ENCODE results near the gene CBL.
"Not testable (repeated sequence)": the region's sequence is repeated elsewhere in the genome, so short reads cannot be mapped to it uniquely, and the experiment has no call there.

Gene CBL
- total RNA-seq, result 73.1 to 161 reads per million in 2 experiments

DNA sequence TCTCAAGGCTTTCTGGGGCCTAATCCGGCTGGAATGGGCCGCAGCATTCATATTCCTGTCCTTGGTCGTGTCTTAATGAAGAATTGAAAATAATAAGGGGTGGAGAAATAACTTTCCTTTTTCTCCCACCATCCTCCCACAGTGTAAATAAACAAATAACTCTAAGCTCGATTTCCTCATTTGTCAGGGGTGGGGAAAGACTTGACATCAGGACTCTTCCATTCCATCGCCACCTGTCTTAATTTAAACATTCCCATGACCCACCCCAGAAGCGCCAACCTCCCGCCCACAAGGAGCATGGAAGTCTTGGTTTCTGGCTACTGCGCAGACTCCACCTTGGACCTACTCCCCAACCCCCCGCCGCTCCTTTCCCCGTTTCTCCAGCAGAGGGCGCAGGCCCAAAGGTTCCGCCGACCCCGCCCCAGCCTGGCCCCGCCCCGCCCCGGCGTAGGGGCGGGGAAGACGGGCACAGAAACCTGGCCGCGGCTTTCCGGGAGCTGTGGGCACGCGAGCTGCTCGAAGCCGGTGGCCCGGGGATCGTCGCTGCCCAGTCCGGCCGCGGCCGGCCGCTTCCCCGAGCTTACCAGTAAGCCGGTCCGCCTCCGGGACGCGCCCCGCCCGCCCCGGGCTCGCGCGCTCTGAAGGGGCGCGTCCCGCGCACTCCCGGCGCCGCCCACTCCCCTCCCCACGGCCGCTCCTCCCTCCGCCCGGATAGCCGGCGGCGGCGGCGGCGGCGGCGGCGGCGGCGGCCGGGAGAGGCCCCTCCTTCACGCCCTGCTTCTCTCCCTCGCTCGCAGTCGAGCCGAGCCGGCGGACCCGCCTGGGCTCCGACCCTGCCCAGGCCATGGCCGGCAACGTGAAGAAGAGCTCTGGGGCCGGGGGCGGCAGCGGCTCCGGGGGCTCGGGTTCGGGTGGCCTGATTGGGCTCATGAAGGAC, at the start of gene CBL:
Gene CBL, plus strand, starts transcription at position 766 of the 937 bp plus-strand sequence. Its CDS starts 79 bp downstream, at position 845.
- peak; percentile 96 for DNase-seq (ENCODE audit: low read depth)

DNA sequence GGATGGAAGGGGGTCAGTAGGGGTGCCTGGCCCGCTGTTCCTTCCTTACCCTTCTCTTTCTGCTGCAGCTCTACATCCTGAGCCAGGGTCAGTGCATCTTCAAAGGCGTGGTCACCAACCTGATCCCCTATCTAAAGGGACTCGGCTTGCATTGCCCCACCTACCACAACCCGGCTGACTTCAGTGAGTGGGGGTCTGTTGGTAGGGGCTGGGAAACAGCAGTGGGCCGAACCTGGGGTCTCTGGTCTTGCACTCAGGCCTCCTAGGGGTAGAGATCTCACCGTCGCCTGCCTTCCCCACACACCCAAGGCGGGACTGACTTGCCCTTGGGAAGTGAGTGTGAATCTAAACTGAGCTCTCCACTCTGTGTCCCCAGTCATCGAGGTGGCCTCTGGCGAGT, 49.6 kb upstream of the CBL start:
- no peak for DNase-seq (ENCODE audit: low read depth)

DNA sequence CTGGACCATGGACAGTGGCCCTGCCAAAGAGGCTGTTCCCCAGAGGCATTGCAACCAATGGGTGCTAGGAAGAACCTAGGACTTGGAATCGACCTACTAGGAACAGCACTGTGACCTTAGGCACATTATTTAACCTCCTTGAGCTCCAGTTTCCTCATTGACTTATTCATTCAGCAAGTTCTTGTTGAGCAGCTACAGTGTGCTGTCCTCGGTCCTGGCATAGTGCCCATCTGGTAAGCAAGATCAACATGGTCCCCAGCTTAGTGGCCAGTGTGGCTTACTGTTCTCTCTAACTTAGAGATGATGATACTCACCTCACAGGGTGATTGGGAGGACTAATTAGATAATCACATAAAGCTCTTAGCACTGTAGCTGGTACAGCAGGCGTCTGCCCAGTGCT, 49.1 kb upstream of the CBL start:
- no peak for DNase-seq (ENCODE audit: low read depth)

DNA sequence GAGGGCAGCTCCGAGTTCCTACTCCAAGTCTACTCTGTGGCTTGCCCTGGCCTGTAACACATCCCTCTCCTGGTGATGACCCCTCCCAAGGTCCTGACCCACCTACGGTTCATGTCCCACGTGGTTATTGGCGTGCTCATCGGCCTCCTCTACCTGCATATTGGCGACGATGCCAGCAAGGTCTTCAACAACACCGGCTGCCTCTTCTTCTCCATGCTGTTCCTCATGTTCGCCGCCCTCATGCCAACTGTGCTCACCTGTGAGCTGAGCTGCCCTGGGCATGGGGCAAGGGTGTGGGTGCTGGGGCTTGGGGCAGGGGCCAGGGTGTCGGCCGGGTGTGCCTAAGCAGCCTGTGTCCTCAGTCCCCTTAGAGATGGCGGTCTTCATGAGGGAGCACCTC, 47.7 kb upstream of the CBL start:
- DNase-seq (ENCODE audit: low read depth), result no peak

DNA sequence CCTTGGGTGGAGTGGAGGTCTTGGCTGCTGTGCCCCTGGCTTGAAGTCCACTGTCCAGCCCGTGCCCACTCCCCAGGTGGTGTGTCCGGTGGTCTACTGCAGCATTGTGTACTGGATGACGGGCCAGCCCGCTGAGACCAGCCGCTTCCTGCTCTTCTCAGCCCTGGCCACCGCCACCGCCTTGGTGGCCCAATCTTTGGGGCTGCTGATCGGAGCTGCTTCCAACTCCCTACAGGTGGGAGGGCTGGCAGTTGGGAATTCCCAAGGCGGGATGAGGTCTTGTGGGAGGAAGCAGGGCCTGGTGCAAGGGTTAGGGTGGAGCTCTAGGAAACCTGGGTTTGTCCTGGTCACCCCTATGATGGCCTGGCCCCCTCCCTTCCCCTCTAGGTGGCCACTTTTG, 46.0 kb upstream of the CBL start:
- no peak for DNase-seq (ENCODE audit: low read depth)

DNA sequence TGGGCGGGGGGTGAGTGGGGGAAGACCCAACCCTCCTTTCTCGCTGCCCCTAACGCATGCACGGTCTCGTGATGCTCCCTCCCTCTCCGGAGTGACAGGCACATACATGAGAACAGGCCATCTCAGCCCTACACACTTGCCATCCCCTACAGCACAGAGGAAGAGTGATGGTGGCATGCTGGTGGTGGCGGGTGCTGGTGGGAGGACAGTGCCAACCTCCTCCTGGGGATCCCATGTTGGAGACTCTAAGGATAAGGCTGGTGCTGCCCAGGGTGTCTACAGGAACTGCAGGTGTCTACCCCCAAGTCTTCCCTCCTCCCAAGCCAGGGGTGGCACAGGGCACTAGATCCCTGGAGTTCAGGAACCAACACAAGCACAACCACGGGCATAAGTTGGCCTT, 44.3 kb upstream of the CBL start:
- DNase-seq (ENCODE audit: low read depth), result no peak

DNA sequence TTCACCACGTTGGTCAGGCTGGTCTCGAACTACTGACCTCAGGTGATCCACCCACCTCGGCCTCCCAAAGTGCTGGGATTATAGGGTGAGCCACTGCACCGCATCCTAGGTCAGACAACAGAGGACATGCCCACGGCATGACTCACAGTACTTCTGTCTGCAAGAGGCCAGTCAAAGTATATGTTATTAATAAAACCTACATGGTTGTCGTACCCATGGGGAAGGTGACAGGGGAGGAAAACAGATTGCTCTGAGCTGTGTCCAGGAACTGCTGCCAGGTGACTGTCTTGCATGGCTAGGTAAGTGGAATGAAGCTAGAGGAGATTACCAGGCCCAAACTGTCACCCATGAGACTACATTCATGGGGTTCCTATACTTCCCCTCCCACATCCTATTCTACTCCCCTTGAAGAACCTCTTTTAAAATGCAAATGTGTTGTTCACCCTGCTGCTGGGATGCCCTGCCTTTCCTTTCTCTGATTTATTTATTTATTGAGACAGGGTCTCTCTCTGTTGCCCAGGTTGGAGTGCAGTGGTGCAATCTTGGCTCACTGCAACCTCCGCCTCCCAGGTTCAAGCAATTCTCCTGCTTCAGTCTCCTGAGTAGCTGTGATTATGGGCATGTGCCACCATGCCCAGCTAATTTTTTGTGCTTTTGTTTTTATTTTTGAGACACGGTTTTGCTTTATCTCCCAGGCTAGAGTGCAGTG, 39.6 kb upstream of the CBL start:
- DNase-seq (ENCODE audit: low read depth), result no peak

DNA sequence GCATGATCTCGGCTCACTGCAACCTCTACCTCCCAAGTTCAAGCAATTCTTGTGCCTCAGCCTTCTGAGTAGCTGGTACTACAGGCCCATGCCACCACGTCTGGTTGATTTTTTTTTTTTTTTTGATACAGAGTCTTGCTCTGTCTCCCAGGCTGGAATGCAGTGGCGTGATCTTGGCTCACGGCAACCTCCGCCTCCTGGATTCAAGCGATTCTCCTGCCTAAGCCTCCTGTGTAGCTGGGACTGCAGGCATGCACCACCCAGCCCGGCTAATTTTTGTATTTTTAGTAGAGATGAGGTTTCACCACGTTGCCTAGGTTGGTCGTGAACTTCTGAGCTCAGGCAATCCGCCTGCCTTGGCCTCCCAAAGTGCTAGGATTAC, 39.1 kb upstream of the CBL start:
- DNase-seq (ENCODE audit: low read depth), result not testable (repeated sequence)

DNA sequence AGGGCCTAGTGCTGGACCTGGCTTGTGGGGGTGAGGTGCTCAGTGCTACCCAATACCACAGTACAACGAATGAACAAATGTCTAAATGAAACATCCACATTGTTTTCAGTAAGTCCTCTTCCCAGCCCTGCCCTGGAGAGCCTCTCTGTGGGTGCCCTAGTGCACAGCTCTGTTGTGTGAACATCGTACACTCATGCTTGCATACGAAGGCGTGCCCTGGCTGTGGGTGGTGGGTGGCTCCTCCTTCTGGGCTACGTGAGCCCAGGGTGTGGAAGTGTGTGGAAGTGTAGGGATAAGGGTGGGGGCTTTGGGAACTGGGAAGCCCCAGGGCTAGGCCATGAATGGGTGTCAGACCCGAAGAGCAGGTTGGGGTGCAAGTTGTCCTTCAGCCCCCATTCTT, 38.2 kb upstream of the CBL start:
- no peak for DNase-seq (ENCODE audit: low read depth)

DNA sequence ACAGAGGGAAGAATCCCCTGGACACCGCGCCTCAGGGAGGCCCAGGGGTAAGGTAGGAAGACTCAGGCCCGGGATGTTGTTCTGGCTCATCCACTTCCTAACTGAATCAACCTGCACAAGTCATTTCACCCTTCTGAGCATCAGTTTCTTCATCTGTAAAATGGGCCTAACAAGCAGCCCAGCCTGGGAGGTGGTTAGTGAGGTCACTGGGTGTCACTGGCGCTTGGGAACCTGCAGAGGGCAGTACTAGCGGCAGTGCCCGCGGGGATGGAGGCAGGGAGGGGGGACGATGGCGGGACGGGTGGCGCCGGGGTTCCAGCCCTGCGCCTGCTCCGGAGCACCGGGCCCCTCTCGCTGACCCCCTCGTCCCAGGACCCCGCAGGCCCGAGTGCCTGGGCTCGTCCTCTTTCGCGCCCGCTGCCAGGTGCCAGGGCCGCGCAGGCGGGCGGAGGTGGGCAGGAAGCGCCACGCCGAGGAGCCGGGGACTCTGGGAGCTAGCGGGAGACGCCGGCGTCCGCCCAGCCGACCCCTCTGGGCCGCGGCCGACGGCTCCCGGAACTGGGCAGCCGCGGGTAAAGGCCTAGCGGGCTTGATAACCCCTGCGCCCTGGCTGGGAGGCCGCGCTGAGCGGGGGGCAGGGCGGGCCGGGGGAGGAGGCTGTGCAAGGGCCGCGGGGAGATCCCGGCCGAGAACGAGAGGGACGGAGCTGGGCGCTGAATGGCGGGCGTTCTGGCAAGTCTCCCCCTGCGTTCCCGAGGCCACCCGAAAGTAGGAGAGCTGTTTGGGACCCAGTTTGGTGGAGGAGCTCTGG, 37.5 kb upstream of the CBL start, which contains the start of gene NLRX1:
Gene NLRX1, plus strand, starts transcription at position 255 of the 811 bp plus-strand sequence. CDS start 2,679 bp downstream, outside the sequence.
- peak; percentile 72 for DNase-seq (ENCODE audit: low read depth)

DNA sequence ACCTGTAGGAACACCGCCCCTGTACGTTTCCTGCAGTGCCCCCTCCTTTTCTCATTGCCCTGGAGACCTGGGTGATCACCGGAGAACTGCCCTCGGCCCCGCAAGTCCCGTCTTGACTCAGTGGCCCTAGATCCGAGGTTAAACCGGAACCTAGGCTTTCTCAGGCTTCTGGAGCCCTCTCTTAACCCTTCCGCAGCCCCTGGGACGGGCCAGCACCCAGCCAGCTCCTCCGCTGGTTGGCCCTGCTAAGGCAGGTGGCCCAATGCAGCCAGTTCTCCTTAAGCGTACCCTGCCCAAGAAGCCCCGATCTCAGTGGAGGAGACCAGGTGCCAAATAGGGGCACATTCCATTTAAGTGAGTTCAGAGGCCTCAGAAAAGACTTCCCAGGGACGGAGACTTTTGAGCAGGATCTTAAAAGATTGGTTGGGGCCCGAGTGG, 36.8 kb upstream of the CBL start:
- DNase-seq (ENCODE audit: low read depth), result no peak

DNA sequence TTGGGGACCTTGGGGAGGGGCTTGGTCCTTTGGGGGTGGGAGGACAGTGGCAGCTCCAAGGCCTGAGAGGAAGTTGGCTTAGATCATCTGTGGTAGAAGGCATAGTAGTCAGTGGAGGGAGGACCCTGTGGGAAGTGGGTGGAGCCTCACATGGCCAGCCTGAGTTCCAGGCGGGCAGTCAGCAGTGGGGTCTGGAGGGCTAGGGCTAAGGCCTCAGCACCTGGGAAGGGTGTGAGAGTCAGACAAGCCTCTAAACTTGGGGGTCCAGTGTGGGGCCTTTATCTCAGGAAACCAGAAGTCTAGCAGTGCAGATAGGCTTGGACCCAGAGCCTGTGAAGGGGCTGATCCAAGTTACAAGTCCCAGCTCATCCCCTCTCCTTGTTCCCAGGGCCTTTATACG, 33.6 kb upstream of the CBL start:
- no peak for DNase-seq (ENCODE audit: low read depth)

DNA sequence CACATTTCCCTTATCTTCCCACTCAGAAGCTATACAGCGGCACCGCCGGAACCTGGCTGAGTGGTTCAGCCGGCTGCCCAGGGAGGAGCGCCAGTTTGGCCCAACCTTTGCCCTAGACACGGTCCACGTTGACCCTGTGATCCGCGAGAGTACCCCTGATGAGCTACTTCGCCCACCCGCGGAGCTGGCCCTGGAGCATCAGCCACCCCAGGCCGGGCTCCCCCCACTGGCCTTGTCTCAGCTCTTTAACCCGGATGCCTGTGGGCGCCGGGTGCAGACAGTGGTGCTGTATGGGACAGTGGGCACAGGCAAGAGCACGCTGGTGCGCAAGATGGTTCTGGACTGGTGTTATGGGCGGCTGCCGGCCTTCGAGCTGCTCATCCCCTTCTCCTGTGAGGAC, 32.7 kb upstream of the CBL start:
- no peak for DNase-seq (ENCODE audit: low read depth)

DNA sequence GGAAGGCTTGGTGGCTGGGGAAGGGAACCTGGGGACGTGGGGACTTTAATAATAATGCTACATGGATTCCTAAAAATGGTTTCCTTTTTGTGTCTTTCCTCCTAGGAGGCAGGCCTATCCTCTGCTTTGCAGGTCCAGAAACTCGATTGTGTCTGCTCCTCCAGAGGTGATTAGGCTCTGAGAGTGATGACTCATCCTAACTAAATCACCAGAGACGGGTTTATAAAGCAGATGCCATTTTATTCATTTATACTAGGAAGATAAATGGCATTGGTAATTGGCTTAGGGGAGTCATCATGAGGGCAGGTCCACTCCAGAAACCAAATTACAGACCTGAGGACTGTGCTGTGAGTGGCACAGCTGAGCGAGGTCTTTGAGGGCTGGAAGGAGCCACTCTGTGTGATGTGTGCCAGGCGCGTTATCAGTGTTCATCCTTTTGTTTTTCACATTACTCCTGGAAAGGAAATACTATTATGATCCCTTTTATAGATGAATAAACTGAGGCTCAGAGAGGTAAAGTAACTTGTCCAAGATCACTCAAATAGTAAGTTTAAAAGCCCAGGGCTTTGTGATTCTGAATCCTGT, 30.6 kb upstream of the CBL start:
- no peak for DNase-seq (ENCODE audit: low read depth)

DNA sequence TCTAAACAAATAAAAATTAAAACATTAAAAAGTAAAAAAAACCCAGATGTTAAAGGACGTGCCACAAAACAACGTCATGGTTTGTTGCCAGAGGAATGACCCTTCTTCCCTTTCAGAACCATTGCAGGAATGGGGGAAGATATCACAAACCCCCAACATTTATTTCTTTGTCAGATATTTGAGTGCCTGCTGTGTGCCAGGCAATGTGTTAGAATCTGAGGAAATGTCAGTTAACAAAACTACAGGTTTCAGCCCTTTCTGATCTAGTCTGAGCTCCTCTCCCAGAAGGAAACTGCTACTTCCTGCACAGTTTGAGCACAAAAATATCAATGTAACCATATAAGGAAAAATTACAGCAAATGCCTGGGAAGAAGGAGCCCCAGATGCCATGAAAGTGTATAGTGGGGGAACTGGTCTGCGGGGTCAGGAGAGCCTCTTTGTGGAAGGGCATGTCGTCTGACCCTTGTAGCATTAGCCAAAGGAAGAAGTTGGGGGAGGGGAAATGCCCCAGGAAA, 27.9 kb upstream of the CBL start:
- DNase-seq (ENCODE audit: low read depth), result no peak

DNA sequence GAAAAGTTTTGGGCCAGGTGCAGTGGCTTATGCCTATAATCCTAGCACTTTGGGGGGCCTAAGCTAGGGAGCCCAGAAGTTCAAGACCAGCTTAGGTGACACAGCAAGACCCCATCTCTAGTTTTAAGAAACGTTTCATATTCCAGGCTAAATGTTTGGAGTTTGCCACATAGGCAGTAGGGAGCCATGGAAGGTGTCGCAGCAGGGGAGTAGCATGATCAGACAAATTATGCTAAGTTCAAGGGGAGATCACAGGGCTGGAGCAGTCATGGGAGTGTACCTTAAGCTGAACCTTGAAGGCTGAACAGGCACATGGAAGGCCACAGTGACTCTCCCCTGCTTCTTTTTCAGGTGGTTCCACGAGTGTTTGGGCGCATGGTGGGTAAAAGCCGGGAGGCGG, 26.8 kb upstream of the CBL start:
- DNase-seq (ENCODE audit: low read depth), result no peak

DNA sequence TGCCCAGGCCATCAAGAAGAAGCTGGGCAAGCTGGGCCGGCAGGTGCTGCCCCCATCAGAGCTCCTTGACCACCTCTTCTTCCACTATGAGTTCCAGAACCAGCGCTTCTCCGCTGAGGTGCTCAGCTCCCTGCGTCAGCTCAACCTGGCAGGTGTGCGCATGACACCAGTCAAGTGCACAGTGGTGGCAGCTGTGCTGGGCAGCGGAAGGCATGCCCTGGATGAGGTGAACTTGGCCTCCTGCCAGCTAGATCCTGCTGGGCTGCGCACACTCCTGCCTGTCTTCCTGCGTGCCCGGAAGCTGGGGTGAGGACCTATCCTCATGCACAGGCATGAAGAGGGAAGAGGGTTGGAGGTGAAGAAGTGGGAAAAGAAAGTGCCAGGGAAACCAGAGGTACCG, 26.2 kb upstream of the CBL start:
- DNase-seq (ENCODE audit: low read depth), result no peak

DNA sequence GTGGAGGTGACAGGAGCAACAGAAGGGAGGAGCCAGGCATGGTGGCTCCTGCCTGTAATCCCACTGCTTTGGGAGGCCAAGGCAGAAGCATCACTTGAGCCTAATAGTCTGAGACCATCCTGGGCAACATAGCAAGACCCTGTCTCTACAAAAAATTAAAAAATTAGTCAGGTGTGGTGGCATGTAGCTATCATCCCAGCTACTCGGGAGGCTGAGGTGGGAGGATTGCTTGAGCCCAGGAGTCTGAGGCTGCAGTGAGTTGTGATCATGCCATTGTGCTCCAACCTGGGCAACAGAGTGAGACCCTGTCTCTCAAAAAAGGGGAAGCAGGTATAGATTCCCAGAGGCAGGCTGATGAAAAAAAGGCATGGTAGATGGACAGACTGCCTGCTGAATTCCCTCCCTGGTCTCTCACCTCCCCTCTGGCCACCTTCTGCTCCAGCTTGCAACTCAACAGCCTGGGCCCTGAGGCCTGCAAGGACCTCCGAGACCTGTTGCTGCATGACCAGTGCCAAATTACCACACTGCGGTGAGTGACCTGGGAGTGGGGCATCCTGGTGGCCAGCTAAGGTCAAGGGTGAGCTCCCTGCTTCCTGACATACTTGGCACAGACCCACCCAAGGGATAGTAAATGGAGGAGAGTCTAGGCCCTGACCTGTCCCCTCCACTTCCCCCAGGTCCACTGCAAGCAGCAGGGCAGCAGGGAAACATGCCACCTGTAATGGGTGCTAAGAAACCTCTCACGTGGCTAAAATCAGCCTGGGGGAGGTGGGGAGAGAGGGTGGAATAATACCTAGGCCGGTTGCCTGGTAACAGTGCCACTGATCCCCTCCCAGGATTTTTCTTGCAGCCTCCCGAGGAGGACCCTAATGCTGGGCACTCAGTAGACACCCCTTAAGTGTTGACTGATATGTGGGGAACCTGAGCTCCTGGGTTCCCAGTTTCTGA, 25.1 kb upstream of the CBL start:
- DNase-seq (ENCODE audit: low read depth), result no peak

DNA sequence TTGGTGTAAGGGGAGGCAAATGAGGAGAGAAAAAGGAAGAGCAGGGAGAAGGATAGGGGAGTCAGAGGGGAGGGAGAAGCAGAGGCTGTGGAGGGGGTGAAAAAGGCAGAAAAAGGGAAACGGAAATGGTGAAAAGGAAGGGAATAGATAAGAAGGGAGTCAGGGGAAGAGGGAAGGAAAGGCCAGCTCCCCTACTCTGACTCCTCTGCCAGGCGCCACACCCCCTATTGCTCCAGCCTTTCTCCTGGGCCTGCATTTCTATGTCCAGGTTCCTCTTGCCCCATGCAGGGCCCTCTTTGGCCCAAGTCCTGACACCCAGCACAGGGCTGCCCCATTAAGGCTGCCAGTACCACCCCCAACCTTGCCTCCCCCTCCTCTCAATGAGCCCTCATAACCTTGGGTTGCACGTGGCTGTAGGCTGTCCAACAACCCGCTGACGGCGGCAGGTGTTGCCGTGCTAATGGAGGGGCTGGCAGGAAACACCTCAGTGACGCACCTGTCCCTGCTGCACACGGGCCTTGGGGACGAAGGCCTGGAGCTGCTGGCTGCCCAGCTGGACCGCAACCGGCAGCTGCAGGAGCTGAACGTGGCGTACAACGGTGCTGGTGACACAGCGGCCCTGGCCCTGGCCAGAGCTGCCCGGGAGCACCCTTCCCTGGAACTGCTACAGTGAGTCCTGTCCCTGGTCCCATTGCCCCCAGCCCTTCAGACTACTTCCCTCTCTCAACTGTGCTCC, 24.3 kb upstream of the CBL start:
- DNase-seq (ENCODE audit: low read depth), result no peak

DNA sequence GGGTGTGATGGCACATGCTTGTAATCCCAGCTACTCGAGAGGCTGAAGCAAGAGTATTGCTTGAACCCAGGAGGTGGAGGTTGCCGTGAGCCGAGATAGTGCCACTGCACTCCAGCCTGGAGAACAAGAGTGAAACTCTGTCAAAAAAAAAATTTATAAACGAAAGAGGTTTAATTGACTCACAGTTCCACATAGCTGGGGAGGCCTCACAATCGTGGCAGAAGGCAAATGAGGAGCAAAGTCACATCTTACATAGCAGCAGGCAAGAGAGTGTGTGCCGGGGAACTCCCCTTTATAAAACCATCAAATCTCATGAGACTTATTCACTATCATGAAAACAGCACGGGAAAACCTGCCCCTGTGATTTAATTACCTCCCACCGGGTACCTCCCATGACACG, 21.7 kb upstream of the CBL start:
- not testable (repeated sequence) for DNase-seq (ENCODE audit: low read depth)
